ENCODE data around the gene PNLIPRP3.

DNA sequence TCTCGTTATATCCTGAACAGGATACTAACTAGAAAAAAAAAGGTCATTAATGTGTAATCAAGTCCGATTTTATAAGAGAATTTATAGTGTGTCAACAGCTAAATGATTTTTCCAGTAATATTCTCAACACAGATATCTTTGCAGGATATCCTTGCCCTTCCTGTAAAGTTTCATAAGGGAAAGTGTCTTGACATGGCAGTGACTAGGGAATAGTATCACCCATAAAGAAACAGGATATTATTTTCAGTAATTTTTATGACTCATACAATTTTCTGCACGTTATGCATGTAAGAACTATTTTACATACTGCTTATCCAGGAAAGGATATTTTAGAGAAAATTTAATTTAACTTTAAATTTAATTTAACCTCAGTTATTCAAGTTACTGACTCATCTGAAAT is 98.6 kb downstream of the PNLIPRP3 start:
- TF ChIP-seq OSR1 (CRISPR knock-in tag; IDR thresholded peaks at IDR 0.05), result no peak
- TF ChIP-seq, protein P1, sequence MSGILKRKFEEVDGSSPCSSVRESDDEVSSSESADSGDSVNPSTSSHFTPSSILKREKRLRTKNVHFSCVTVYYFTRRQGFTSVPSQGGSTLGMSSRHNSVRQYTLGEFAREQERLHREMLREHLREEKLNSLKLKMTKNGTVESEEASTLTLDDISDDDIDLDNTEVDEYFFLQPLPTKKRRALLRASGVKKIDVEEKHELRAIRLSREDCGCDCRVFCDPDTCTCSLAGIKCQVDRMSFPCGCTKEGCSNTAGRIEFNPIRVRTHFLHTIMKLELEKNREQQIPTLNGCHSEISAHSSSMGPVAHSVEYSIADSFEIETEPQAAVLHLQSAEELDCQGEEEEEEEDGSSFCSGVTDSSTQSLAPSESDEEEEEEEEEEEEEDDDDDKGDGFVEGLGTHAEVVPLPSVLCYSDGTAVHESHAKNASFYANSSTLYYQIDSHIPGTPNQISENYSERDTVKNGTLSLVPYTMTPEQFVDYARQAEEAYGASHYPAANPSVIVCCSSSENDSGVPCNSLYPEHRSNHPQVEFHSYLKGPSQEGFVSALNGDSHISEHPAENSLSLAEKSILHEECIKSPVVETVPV (CRISPR knock-in tag; IDR thresholded peaks at IDR 0.05), result no peak
- no peak for TF ChIP-seq SNAI2 (CRISPR knock-in tag; IDR thresholded peaks at IDR 0.05)
- no peak for TF ChIP-seq TOX (CRISPR knock-in tag; IDR thresholded peaks at IDR 0.05; ENCODE audit: borderline replicate concordance)
- TF ChIP-seq ZFP30 (CRISPR knock-in tag; IDR thresholded peaks at IDR 0.05), result no peak
- TF ChIP-seq RARB (CRISPR knock-in tag; IDR thresholded peaks at IDR 0.05), result no peak
- TF ChIP-seq, protein P2, sequence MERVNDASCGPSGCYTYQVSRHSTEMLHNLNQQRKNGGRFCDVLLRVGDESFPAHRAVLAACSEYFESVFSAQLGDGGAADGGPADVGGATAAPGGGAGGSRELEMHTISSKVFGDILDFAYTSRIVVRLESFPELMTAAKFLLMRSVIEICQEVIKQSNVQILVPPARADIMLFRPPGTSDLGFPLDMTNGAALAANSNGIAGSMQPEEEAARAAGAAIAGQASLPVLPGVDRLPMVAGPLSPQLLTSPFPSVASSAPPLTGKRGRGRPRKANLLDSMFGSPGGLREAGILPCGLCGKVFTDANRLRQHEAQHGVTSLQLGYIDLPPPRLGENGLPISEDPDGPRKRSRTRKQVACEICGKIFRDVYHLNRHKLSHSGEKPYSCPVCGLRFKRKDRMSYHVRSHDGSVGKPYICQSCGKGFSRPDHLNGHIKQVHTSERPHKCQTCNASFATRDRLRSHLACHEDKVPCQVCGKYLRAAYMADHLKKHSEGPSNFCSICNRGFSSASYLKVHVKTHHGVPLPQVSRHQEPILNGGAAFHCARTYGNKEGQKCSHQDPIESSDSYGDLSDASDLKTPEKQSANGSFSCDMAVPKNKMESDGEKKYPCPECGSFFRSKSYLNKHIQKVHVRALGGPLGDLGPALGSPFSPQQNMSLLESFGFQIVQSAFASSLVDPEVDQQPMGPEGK (CRISPR knock-in tag; IDR thresholded peaks at IDR 0.05; ENCODE audit: borderline replicate concordance), result no peak
- TF ChIP-seq, protein P3, sequence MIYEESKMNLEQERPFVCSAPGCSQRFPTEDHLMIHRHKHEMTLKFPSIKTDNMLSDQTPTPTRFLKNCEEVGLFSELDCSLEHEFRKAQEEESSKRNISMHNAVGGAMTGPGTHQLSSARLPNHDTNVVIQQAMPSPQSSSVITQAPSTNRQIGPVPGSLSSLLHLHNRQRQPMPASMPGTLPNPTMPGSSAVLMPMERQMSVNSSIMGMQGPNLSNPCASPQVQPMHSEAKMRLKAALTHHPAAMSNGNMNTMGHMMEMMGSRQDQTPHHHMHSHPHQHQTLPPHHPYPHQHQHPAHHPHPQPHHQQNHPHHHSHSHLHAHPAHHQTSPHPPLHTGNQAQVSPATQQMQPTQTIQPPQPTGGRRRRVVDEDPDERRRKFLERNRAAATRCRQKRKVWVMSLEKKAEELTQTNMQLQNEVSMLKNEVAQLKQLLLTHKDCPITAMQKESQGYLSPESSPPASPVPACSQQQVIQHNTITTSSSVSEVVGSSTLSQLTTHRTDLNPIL (CRISPR knock-in tag; IDR thresholded peaks at IDR 0.05; ENCODE audit: low read depth), result no peak

All from SK-N-SH treated with all-trans-retinoic acid at 6 μM for 48 hours (cell line).